ENCODE measurements around the gene SYT7.

- TF ChIP-seq POU2F2 (IDR thresholded peaks at IDR 0.05; ENCODE audit: low read depth, low read length) (no peak), POLR2AphosphoS5 (IDR thresholded peaks at IDR 0.05; ENCODE audit: low read depth, low read length) (no peak), POLR2A (IDR thresholded peaks at IDR 0.05; ENCODE audit: low read depth, low read length) (no peak), SPI1 (IDR thresholded peaks at IDR 0.05; ENCODE audit: low read depth, low read length) (no peak)
Observed at GRCh38 chr11:61498767-61499341, 82.0 kb downstream of the SYT7 start.

Data from GM12891 (cell line).